SK-N-SH treated with all-trans-retinoic acid at 6 μM for 48 hours (cell line): ENCODE results near the gene ATP2A2.

Experiments used
- BACH2 ChIP-seq: fragments of 250-450 bp; sonication (Bioruptor Pico); IDR thresholded peaks from 2 replicates; pipeline ENCODE4 v1.9.0; 2021; ENCODE audit warnings: mild to moderate bottlenecking, borderline replicate concordance
- ISL1 ChIP-seq: fragments of 250-450 bp; sonication (Bioruptor Pico); IDR thresholded peaks from 2 replicates; pipeline ENCODE4 v2.1.2; 2022; ENCODE audit warnings: mild to moderate bottlenecking, moderate library complexity
- POU6F1 ChIP-seq: fragments of 250-450 bp; sonication (Bioruptor Pico); IDR thresholded peaks from 2 replicates; pipeline ENCODE4 v1.8.0; 2021; ENCODE audit warnings: low read depth, mild to moderate bottlenecking, moderate library complexity, borderline replicate concordance
- RARB ChIP-seq: fragments of 250-450 bp; sonication (Bioruptor Pico); IDR thresholded peaks from 2 replicates; pipeline ENCODE4 v1.8.0; 2021; ENCODE audit warnings: mild to moderate bottlenecking, moderate library complexity
- ZFP3 ChIP-seq: fragments of 250-450 bp; sonication (Bioruptor Pico); IDR thresholded peaks from 2 replicates; pipeline ENCODE4 v1.5.0; 2020; ENCODE audit warnings: mild to moderate bottlenecking, moderate library complexity
- TF ChIP-seq, protein P1 (sequence below): fragments of 250-450 bp; sonication (Bioruptor Pico); IDR thresholded peaks from 2 replicates; pipeline ENCODE4 v1.8.0; 2020; ENCODE audit warnings: mild to moderate bottlenecking, moderate library complexity, borderline replicate concordance

GRCh38 chr12:110351119-110351518, 70.1 kb downstream of the ATP2A2 start:
- no peak for TF ChIP-seq BACH2 (CRISPR knock-in tag)
- no peak for TF ChIP-seq ZFP3 (CRISPR knock-in tag)
- TF ChIP-seq RARB (CRISPR knock-in tag): no peak
- no peak for TF ChIP-seq ISL1
- TF ChIP-seq POU6F1 (CRISPR knock-in tag): no peak
- TF ChIP-seq, protein P1, sequence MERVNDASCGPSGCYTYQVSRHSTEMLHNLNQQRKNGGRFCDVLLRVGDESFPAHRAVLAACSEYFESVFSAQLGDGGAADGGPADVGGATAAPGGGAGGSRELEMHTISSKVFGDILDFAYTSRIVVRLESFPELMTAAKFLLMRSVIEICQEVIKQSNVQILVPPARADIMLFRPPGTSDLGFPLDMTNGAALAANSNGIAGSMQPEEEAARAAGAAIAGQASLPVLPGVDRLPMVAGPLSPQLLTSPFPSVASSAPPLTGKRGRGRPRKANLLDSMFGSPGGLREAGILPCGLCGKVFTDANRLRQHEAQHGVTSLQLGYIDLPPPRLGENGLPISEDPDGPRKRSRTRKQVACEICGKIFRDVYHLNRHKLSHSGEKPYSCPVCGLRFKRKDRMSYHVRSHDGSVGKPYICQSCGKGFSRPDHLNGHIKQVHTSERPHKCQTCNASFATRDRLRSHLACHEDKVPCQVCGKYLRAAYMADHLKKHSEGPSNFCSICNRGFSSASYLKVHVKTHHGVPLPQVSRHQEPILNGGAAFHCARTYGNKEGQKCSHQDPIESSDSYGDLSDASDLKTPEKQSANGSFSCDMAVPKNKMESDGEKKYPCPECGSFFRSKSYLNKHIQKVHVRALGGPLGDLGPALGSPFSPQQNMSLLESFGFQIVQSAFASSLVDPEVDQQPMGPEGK: no peak
